ENCODE results near the gene ELOVL5.

- no peak for TF ChIP-seq CTCF (IDR thresholded peaks at IDR 0.05; ENCODE audit: low read length)
- no peak for TF ChIP-seq EZH2 (optimal IDR thresholded peaks at IDR 0.05; ENCODE audit: low read depth, low read length)
Observed at GRCh38 chr6:53360093-53360912, 11.6 kb upstream of the ELOVL5 start.

Data from MM.1S (cell line).